GM18867 (cell line): ENCODE data around the gene SETD2.

Experiments
- ATAC-seq: cut with Tn5 transposase; IDR thresholded peaks from one replicate; pipeline ENCODE4 v1.9.1; 2021; ENCODE audit warnings: mild to moderate bottlenecking, moderate library complexity; ENCODE audit not compliant: unreplicated experiment

Gene SETD2

GRCh38 chr3:46986782-46987310 lies 177.1 kb downstream of the SETD2 start:
- no peak for ATAC-seq

DNA sequence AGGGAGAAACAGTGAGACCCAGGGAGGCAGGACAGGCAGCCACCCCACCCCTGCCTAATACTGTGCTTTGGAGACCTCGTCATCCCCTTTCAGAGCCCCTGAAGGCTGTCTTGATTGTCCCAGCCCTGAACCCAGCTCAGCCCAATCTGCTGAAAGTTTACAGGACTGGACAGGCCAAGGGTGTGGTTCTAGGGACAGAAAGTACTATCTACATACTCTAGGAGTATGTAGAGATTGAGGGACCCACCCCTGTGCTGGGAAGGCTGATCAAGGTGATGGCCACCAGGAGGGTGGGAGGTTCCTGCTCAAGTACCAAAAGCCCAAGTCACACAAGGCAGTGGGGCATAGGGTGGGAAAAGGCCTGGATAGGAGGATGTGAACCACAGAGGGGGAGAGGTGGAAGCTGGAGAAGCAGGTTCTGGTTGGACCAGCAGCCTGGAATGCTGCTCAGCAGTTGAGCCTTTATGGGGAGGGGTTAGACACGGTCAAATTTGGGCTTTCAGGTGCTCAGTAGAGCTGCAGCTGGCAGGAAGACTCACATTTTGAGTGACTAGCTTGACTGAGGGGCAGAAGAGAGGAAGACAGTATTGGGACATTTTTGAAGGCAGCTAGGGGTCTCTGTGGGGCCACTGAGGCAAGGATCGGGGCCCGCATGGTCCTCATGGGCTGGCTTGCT lies 177.7 kb downstream of the SETD2 start:
- no peak for ATAC-seq

GRCh38 chr3:46985588-46985987 lies 178.3 kb downstream of the SETD2 start:
- ATAC-seq: no peak

GRCh38 chr3:46984591-46985459 lies 179.1 kb downstream of the SETD2 start:
- no peak for ATAC-seq

DNA sequence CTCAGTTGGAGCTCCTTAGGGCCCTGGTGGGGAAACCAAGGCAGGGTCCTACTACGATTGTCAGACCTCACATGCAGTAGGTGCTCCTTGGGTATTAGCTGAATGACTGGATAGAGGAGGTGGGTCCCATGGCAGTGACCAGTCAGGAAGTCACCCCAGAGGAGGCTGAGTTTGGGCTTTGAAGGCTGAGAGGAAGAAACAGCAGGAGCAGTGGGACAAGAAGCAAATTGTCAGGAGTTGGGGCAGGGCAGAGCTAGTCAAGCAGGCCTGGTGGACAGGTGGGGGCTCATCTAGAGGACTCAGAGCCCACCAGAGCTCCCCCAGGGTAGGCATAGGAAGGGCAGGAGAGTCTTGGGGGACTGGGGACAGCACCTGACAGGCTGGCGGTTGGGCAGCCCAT lies 181.4 kb downstream of the SETD2 start:
- no peak for ATAC-seq

- ATAC-seq: no peak
Measured at GRCh38 chr3:46981932-46982471, 181.9 kb downstream of the SETD2 start.

- no peak for ATAC-seq
Measured at GRCh38 chr3:46979958-46980497, 183.9 kb downstream of the SETD2 start.

- peak; percentile 73 for ATAC-seq
Measured at GRCh38 chr3:46978985-46979944, 184.6 kb downstream of the SETD2 start, which contains the start of gene NBEAL2. Gene NBEAL2, plus strand, starts transcription at chr3:46979666. Its CDS starts 196 bp downstream, at chr3:46979862.

DNA sequence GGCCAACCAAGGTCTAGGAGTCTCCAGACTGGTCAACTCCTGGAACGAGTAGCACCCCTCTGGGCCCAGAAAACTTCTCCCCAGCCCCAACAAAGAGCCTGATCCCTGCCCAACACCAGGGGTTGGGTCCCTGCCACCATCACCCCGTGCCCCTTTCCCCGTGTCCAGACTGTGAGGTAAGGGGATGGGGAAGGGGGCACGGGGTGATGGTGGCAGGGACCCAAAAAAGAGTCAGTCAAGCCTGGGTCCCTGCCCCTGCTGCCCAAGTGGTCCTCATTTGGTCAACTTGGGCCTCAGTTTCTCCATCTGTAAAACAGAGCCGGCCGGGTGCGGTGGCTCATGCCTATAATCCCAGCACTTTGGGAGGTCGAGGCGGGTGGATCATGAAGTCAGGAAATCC lies 185.5 kb downstream of the SETD2 start:
- no peak for ATAC-seq

DNA sequence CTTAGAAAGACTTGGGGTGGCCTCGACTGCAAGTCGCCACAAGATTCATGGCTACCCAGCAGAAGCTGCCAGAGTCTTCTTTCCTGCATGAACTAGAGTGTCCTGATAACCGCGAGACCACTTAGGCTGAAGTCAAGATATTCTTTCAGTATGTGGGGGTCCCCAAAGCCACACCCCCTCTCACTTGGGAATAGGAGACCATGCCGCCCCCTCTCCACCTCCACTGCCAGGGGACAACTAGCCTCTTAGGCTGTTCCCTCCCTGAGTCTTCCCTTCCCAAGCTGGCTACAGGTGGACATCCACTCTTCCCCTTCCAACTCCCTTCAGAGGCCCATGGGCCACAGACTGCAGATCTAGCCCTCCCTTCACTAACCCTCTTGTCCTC lies 186.1 kb downstream of the SETD2 start:
- ATAC-seq: no peak

- peak; percentile 62 for ATAC-seq
Measured at GRCh38 chr3:46976326-46977190, 187.4 kb downstream of the SETD2 start, which contains the start of gene CCDC12. Gene CCDC12, minus strand, starts transcription at chr3:46976745. Its CDS starts 13 bp downstream, at chr3:46976732.

- no peak for ATAC-seq
Measured at GRCh38 chr3:46974421-46975171, 189.3 kb downstream of the SETD2 start.

DNA sequence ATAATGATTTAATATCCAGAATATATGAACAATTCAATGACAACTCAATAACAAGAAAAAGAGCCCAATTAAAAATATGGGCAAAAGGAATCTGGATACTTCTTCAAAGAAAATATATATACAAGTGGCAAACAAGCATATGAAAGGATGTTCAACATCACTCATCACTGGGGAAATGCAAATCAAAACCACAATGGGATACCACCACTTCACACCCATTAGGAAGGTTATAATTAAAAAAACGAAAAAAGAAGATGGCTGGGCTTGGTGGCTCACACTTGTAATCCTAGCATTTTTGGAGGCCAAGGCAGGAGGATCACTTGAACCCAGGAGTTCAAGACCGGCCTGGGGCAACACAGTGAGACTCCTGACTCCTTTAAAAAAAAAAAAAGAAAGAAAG lies 191.5 kb downstream of the SETD2 start:
- ATAC-seq: no peak

DNA sequence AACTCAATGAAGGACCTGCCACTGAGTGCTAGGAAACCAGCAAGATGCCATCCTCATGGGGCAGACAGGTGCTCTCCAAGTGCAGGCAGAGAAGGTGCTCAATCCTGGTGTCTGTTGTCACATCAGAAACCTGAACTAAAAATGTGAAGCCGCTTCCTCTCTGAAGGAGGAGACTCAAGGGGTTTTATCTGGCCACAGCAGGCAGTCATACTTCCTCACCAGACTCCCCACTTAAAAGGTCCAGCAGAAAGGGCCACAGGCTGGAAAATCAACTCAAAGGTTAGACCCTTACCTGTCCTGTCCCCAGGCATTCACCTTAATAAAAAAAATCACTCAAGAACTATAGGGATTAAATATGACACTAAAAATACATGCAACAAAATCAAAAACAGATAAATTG lies 192.2 kb downstream of the SETD2 start:
- no peak for ATAC-seq

- no peak for ATAC-seq
Measured at GRCh38 chr3:46971151-46971550, 192.8 kb downstream of the SETD2 start.

- ATAC-seq: no peak
Measured at GRCh38 chr3:46970391-46971091, 193.4 kb downstream of the SETD2 start.

DNA sequence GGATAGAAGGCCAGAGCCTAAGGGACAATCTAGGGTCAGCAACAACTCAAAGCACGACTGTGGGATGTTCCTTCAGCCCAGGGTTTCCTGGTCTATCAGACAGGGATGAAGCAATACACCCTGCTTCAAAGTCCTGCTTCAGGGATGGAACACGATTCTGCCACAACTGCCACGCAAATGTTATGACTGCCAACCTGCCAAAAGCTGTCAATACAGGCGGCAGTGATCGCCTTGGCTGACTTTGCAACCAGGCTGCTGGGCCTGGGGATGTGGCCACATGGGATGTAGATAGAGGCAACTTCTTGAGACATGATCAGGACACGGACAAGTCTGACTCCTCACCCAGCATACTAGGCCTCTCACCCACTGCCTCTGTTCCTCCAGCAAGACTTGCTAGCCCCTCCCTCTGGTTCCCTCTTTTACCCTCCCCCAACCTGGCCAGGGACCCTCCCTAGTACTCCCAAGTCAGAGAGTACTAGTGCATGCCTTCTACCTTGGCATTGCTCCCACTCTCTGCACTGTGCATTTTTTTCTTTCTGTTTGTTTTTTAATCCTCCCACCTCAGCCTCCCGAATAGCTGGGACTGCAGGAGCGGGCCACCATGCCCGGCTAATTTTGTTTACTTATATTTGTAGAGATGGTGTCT lies 195.0 kb downstream of the SETD2 start:
- ATAC-seq: no peak
